ENCODE results near the gene ACOX3.

ACOX3 gene

DNA sequence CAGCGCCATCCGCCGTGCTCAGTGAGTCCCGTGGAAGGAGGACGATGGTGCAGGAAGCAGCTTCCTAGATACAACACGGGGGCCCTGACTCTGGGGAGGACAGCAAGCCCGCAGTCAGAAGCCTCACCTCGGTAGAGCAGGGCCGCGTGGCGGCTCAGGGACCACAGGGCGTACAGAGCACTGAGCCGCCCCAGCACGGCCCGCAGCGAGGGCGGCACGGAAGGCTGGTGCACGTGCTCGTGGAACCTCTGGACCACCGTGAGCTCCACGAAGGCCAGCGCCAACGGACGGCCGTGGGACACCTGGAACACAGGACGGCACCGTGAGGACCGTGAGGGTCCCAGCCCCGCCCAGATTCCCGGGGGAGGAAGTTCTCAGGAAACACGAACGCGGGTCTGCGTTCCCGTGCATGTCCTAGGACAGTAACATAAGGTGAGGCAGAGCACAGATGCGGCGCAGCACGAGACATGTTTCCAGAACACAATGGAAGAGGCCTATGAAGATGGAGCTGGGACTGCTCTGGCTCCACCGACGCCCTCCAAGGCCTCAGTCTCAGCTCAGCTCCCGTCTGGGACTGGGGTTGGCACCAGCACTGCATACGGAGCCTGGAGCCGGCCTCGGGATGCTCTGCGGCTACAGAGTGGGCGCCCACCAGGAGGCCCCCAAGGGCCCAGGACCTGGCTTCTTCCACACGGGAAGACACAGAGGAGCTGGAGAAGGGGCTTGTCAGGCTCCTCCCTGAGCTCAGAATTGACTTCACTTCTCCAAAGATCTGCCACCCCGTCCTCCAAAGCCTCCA lies 65.5 kb downstream of the ACOX3 start:
- no peak for DNase-seq (ENCODE audit: low read depth, low spot score)

DNA sequence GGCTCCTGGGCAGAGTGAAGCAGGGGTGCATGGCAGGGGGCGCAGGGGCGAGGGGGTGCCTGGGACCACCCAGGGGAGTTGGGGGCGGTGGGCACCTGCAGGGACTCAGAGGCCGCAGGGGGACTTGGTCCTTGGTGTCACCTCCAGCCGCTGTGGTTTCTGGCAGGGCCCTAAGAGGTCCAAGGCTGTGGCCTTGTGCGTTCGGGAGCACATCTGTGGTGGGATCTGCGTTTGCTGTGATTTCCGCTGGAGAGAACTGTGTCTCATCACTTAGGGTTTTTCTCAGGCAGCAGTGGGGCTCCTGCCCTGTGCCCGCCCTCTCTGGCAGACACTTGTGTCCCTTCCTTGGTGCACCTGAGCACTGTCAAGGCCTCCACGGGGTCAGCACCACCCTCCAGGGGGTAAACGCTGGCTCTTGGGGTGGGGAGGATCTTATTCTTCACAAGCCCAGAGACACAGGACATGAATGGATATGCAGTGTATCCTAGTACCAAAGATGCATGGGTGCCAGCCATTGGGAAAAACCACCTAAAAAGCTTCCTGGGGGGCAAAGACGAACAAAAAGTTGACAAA lies 66.5 kb downstream of the ACOX3 start:
- no peak for DNase-seq (ENCODE audit: low read depth, low spot score)

DNA sequence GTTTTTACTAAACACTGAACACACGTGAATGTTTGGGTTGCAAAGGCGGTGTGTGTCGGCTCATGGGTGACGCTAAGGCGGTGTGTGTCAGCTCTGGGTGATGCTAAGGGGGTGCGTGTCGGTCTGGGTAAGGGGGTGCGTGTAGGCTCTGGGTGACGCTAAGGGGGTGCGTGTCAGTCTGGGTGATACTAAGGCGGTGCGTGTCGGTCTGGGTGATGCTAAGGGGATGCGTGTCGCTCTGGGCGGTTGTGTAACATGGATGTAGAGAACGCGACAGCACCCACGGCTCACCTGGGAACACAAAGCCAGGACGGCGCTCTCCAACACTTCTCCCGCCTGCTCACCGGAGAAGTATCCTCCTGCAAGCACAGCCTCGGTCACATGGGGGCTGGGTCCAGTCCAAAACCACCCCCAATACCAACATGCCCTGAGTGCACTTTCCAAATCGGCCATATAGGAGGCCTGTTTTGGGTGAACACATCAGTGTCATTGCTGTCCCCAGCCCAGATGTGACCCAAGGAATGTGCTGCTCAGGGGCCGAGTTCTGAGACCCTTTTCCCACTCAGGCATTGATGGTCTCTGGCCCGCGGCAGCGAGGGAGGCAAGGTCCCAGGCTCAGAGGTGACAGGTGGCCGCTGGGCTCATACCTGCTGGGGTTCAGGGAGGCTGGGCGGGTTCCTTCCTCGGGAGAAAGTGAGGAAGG lies 67.1 kb downstream of the ACOX3 start:
- DNase-seq (ENCODE audit: low read depth, low spot score), result no peak

DNA sequence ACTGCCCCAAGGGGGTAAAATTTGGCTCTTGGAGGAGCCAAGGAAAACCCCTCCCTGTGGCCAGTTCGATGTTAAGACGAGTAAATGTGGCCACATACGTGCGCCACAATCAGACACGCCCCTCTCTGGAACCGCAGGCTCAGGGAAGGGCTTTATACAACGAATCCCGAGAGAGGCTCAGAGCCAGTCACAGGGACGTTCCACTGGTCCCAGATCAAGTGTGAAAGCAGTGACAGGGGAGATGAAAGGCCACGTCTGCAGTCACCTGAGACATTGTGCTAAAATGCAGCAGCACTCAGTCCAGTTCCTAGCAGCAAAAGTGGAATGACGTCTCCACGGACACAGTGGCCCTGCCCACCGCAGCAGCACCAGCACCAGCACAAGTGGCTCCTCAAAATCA lies 68.0 kb downstream of the ACOX3 start:
- no peak for DNase-seq (ENCODE audit: low read depth, low spot score)

DNA sequence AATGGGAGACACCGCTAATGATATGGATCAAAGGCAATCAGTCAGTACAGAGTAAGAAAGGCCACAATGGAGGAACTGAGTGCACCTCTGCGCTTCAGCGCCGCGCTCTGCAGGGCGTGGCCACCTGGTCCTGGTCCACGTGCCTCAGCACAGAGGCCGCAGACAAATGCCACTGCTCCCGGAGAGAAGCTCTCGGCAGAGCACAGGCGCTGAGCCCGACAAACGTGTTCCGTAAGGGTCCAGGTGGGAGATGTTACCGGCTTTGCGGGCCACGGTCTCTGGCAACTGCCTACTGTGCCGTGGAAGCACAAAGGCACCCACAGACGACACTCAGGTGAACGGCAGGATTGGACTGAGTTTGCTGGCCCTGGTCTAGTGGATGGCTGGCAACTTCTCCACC lies 68.9 kb downstream of the ACOX3 start:
- DNase-seq (ENCODE audit: low read depth, low spot score), result no peak

DNA sequence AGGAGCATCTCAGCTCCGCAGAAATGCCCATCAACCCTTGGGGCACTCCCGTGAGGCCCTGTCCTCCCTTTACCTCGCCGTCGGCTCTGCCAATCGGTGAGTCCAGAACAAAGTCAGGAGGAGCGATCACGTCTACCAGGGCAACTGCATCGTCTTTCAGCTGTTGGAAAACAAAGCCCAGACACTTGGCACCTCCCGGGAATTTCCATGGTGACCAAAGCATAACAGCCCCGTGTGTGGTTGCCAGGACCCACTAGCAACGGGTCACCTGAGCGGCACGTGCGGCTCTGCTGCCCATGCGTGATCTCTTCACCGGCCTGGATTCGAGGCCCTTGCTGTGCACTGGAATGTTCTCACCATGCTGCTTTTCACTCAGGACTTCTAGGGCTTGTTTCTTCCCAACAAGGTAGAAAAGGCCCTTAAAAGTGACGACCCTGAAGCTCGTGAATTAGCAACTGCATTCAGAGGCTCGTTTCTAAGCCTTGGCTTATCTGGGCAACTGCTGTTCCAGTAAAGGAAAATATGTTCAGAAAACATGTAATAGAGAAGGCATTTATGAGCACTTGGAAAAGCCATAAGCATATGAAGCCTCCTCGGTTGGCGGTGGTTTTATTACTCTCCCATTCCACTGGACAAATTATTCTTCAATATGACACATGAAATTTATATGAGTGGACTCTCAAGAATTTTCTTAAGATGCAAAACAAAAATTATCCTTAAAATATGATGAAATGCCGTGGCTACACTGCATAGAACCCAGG lies 69.5 kb downstream of the ACOX3 start:
- no peak for DNase-seq (ENCODE audit: low read depth, low spot score)

DNA sequence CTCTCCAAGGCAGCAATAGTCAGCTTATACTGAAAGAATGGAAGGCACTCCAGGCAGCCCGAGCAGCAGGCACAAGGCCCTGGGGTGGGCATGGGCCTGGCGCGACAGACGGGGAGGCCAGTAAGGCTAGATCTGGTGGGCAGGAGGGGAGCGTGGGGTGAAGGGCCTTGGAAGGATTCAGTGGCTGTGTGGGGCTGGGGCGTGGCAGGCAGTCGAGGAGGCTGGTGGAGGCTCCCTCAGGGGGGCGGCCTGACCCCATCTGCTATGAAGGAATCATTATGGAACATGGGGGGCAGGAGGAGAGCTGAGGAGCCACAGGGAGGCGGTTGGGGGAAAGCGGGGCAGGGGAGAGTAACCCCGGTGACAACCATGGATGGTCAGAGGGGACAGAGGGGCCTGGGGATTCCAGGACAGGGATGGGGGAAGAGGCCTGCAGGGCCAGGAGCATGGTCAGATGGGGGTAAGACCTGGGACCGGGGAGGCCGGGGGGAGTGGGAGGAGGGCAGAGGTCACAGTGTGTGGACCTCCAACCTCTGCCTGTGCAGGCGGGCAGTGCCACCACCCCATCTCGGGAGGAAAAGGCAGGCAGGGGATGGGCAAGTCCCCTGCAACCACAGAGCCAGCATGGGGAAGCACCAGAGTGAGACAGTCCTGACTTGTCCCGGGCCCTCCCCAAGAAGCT lies 70.3 kb downstream of the ACOX3 start:
- no peak for DNase-seq (ENCODE audit: low read depth, low spot score)

DNA sequence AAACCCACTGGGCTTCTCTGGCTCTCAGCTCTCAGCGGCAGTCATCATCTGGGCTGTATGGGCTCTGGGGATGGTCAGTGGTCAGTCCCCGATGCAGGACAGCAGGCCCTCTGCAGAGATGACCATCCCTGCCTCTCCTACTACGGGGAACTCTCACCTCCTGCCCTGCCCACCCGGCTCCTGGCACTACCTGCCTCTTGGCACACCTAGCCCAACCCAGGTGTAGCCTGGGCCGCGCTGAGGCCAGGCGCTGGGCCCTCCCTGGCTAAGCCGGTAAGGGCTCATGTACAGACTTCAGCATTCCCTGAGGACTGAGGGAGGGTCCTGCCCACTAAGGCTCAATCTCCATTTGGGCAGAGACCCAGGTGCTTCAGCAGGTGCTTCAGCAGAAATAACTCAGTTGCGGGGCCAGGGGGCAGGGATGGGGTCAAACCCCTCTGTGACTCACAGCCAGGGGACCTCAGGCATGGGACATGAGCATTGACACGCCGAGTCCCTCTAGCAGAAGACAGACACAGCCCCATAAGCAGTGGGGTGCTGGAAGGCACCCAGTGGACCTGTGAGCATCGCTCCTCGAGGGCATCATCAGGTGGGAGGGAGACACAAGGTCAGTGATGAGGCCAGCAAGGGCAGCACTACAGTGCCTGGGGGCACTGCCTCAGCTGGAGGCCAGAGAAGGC lies 71.0 kb downstream of the ACOX3 start:
- DNase-seq (ENCODE audit: low read depth, low spot score), result no peak

DNA sequence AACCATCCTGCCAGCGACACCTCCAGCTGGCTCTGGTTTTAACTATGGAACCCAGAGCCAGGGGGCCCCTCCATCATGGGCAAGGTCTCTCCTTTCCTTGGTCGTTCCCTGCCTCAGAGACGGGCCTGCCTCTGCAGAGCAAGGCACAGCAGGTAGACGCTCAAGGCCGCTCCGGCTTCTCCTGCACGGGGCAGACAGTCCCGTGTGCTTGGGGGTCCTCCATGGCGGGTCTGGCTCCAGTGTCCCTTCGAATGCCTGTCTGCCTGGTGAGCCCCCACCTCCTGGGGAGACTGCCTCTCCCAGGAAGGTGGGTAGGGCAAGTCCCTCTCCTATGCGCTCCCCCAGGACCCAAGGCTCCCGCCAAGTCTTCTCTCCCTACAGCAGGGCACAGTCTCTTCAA lies 71.5 kb downstream of the ACOX3 start:
- DNase-seq (ENCODE audit: low read depth, low spot score), result no peak

DNA sequence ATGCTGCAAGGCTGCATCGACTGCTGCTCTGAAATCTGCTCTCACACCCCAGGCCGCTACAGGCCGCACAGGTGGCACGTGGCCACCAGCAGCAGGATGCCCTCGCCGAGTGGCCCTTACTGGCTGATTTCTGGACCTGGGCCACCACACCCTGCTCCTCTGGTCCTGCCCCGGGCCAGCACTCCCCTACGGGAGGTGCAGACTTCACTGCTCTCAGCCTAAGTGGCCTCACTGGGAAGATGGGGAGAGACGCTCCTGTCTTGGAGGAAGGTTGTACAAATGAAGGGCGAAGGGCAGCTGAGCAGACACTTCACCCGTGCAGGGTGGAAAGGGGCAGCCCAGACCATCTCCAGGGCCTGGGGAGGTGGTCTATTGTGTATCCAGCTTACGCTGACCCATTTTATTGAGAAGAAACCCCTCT lies 72.5 kb downstream of the ACOX3 start:
- DNase-seq (ENCODE audit: low read depth, low spot score), result no peak

DNA sequence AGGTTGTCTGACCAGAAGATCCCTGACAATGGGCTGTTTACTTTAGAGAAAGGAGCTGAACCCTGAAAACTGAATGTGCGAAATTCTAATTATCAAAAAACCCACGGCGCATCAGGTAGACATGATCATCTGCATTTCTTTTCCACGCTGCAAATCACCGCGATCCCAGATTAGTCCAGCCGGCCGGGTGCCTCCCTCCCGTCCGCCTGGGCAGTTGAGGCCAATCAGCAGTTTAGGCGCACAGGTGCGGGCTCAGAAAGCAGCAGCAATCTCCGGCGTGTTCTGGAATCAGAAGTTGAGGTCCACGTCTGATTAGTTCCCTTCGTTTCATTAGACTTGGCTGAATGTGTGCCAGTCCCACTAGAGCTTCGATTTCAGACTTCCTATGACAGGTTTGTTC lies 73.9 kb downstream of the ACOX3 start:
- DNase-seq (ENCODE audit: low read depth, low spot score), result no peak

DNA sequence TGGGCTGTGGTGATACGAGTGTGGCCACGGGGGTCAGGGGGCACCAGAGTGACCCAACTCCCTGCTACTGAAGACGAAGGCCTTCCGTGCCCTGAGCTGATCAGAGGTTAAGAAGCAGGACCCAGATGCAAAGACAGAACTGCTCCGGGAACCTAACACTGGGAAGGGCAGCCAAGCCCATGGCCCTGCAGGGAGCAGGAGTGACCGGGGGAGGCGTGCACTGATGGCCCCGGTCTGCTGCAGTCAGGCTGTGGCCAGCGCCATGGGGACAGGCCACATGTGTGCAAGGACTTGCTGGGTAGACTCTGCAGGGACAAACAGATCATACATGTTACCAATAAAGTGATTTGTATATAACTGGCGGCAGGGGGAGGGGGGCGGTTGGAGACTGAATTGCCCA lies 74.6 kb downstream of the ACOX3 start:
- DNase-seq (ENCODE audit: low read depth, low spot score), result no peak

DNA sequence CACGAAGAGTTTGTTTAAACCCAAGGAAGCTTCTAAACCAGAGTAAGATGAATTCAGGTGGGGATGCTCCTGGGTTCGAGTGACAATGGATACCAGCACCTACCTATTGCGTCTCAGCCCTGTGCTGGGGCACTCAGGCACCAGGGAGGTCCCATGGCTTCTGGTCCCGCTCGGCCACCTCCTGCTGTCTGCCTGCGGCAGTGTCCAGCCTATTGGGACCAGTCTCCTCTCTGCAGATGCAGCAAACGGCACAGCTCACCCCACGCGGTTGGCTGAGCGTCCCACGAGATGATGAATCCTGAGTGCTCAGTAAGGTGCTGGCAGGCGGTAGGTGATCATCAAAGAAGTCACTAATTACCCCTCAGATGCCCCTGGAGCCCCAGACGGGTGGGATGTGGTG lies 75.2 kb downstream of the ACOX3 start:
- no peak for DNase-seq (ENCODE audit: low read depth, low spot score)

DNA sequence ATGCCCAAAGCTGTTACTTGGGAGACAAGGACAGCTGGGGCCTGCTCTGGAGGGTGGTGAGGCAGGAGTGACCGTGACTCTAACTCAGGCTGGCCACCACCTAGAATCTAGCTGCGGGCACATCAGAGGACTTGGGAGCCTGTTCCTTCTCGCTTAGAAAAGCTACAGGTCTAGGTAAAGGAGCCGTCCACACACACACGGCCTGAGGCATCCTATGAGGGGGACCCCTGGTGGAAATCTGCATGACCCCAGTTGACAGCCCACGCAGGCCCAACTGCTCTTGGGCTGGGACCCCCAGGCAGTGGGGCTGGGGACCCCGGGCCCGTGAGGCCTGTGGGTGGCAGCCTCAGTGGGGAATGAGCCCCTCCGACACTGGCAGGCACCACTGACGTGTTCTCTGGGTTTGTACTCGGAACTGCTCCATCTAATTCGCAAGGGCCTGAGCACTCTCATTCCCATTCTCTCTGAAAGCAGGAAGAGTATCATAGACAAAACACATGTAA lies 75.6 kb downstream of the ACOX3 start:
- no peak for DNase-seq (ENCODE audit: low read depth, low spot score)

DNA sequence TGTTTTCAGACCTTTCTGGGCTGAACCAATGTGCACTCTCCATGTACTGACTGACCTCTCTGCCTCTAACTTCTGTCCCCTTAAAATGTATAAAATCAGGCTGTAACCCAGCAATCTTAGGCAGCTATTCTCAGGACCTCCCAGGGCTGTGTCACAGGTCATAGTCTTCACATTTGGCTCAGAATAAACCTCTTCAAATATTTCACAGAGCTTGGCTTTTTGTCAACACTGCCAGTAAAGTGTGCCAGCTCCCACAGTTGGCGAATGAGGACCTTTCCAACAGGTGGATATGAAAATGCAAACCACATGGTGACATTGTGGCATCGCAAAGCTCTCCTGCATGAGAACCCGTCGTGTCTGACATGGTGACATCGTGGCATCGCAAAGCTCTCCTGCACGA lies 76.4 kb downstream of the ACOX3 start:
- DNase-seq (ENCODE audit: low read depth, low spot score), result no peak

DNA sequence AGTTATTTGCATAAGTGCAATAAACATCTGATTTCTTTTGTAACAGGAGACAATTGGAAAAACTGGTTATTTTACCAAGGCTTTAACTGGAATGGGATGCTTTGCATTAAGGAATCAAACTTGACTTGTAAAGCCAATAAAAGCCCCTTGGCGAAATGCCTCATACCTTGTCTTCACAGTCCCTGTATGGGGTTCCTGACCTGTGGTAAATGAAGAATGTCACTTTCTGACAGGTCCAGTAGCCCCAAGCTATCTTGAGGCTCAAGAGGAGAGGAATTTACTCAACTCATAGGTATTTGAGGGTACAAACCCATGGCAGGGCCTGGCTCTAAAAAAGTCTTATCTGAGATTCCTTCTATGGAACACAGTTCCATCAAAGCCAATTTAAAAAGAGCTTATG lies 78.0 kb downstream of the ACOX3 start:
- no peak for DNase-seq (ENCODE audit: low read depth, low spot score)

DNA sequence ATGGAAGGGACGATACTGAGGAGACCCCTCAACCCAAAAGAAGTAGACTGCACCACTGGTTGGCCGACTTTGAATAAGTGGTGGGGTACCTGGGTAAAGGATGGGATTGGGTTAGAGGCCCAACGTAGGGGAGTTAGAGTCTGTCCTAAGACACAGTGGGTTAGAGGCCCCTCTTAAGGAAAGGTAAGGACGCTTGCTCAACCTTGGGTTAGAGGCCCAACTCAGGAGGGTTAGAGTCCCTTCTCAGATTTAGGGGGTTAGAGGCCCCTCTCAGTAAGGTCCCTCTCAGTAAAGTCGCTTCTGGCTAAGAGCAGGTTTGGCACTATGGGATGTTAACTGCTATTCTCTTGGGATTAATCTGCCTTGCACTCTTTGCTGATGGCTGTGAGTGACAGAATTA lies 81.3 kb downstream of the ACOX3 start:
- DNase-seq (ENCODE audit: low read depth, low spot score), result peak; percentile 65

DNA sequence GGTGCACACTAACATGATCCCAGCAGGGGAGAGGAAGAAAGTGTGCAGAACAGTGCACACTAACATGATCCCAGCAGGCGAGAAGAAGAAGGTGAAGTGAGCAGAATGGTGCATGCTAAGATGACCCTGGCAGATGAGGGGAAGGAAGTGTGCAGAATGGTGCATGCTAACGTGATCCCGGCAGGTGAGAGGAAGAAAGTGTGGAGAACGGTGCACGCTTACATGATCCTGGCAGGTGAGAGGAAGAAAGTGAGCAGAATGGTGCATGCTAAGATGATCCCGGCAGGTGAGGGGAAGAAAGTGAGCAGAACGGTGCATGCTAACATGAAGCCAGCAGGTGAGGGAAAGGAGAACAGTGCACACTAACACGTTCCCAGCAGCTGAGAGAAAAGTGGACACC lies 83.7 kb downstream of the ACOX3 start:
- DNase-seq (ENCODE audit: low read depth, low spot score), result no peak

DNA sequence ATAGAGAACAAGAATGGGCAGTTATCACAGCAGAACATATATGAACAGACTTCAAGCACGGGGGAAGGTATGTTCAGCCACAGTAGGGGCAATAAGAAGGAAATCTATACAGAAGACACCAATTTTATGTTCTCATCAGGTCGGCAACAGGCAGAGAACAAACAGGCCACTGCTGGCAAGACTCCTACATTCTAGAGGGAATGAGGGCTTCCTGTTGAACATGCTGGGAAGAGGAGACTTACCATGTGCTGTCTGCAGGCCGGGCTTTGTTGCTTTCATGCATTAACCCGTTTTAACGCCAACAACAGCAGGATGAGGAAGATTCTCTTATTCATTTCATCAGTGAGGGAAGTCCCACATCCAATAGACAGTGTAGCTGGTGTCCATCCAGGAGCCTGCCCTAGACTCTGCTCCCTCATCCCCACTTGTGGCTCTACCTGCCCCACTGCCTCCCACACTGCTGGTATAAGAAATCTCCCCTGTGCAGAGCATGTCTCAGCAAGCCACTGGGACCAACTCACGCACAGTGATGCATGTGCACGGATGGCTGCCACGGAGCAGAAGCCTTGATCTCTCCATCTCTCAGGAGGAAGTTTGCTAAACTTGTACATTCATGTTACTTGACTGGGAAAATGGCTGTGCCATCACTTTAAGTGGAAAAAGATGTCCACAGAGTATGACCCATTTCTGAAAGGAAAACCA lies 84.5 kb downstream of the ACOX3 start:
- DNase-seq (ENCODE audit: low read depth, low spot score), result no peak

DNA sequence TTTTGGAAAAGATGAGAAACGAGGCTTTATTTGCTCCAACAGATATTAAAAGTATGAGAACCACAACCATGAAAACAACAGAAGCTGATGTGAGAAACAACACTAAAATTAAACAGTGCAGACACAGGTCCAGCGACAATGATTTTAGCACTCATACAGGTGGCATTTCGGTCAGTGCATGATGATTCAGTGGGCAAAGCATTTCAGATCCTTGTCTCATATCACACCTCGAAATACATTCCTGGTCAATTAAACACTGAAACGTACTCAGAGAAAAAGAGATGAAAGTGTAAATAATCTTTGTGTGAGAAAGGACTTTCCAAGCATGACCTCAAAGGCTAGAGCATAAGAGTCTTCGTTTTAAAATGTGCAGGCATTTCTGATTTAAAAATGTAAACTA lies 85.2 kb downstream of the ACOX3 start:
- no peak for DNase-seq (ENCODE audit: low read depth, low spot score)

Measured in iPS DF 19.7 (cell line).